ENCODE data around the gene CYP3A5. TPM values are rescaled to one million over a fixed set of nuclear protein-coding genes. Genes with fewer than 3 reads are reported as not detected.
"Not testable (repeated sequence)": the region's sequence is repeated elsewhere in the genome, so short reads cannot be mapped to it uniquely, and the experiment has no call there.

Gene CYP3A5
- total RNA-seq, 1 donor from 2014 or later = not detected

DNA sequence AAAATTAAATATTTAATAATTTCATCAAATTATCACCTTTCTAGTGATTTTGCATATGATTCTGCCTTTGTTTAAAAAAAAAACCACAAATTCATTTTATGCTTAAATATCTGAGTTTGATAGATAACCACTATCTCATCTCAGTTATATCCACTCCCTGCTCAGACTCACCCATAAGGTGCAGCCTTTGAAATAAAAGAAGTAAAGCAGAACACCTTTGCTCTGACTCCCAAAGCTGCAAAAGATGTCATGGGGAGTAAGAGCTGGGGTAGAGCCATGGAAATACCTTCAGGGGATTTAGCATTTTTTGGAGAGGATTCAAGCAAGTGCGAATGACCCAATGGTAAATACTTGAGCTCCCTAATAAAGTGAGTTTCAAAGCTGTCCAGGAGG lies 15.1 kb upstream of the CYP3A5 start:
- ATAC-seq (ENCODE audit: low read depth) (no peak), DNase-seq (no peak)
- CTCF ChIA-PET = no interaction called here
- H3K36me3 Mint-ChIP-seq (ENCODE audit: low read depth) = no peaks in the 10 kb centered on the region
- TF ChIP-seq, protein P1, sequence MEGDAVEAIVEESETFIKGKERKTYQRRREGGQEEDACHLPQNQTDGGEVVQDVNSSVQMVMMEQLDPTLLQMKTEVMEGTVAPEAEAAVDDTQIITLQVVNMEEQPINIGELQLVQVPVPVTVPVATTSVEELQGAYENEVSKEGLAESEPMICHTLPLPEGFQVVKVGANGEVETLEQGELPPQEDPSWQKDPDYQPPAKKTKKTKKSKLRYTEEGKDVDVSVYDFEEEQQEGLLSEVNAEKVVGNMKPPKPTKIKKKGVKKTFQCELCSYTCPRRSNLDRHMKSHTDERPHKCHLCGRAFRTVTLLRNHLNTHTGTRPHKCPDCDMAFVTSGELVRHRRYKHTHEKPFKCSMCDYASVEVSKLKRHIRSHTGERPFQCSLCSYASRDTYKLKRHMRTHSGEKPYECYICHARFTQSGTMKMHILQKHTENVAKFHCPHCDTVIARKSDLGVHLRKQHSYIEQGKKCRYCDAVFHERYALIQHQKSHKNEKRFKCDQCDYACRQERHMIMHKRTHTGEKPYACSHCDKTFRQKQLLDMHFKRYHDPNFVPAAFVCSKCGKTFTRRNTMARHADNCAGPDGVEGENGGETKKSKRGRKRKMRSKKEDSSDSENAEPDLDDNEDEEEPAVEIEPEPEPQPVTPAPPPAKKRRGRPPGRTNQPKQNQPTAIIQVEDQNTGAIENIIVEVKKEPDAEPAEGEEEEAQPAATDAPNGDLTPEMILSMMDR (IDR thresholded peaks at IDR 0.05) = no peak
- intact Hi-C loops (cut with micrococcal nuclease) = no loop called here
- peaks cover 8% of the 10 kb centered on the region for H3K9me3 Mint-ChIP-seq
- H3K27me3 Mint-ChIP-seq = peaks cover 6% of the 10 kb centered on the region
- H3K4me3 Mint-ChIP-seq = no peak overlapping the region
- no peaks in the 10 kb centered on the region for H3K4me1 Mint-ChIP-seq
- POLR2A ChIA-PET = no interaction called here
- no peak overlapping the region for H3K27ac Mint-ChIP-seq

DNA sequence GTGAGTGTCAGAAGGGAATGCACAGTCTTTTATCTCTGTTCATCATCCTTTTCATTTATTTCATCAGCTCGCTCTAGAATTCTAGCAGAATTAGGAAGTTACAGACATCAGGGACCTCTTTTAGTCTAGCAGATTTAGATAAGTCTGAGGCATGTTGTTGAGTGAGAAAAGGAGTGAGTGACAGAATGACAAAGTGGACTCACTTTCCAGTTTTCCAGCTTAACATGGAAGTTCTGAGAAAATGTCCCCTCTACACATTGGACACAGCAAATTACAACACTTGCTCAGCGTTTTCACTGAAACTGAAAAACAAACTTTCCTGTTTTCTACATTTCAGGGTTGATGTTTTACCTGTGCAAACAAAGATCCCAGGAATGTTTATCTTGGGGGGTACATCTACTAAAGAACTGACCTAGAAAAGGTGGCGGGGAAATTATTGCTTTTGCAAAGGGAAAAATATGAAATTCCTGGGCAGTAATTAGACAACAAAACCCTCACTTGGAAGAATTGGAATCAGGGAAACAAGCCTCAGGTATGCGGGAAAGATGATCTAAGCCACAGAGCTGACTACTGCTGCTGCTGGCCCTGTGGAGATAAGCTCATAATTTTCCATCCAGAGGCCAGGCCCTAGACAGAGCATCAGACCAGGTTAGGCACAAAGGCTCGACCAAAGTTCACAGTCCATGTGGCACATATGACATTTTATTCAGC lies 14.6 kb upstream of the CYP3A5 start:
- H3K4me3 Mint-ChIP-seq = no peak overlapping the region
- peaks cover 9% of the 10 kb centered on the region for H3K9me3 Mint-ChIP-seq
- no peak for ATAC-seq (ENCODE audit: low read depth)
- ChIA-PET CTCF (no interaction called here), POLR2A (no interaction called here)
- TF ChIP-seq, protein P1 (IDR thresholded peaks at IDR 0.05) = no peak
- no peak for DNase-seq
- no peak overlapping the region for H3K27ac Mint-ChIP-seq
- H3K36me3 Mint-ChIP-seq (ENCODE audit: low read depth) = no peaks in the 10 kb centered on the region
- peaks cover 6% of the 10 kb centered on the region for H3K27me3 Mint-ChIP-seq
- intact Hi-C loops (cut with micrococcal nuclease) = no loop called here
- no peaks in the 10 kb centered on the region for H3K4me1 Mint-ChIP-seq

DNA sequence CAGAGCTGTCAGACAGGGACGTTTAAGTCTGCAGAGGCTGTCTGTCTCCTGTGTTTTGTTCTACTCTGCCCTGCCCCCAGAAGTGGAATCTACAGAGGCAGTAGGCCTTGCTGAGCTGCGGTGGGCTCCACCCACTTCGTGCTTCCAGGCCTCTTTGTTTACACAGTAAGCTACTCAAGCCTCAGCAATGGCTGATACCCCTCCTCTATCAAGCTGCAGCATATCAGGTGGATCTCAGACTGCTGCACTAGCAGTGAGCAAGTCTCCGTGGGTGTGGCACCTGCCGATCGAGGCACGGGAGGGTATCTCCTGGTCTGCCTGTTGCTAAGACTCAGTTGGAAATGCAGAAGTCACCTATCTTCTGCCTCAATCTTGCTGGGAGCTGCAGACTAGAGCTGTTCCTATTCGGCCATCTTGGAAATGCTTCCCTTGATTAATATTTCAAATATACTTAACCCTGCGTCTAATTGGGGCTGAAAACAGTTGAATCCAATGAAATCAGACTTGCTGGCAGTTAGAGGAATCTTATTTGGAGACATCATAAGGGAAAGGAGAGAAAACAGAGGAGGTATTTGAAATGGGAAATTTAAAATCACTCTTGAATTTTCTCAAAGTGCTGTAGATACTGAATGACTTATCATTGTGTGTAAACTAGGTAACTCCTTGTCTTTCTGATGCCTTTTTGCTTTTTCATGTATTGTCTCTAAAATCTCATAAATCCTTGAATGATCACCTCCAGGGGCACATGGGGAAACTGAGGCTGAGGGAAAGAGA lies 13.8 kb upstream of the CYP3A5 start:
- DNase-seq (no peak), ATAC-seq (ENCODE audit: low read depth) (no peak)
- no peak overlapping the region for H3K4me3 Mint-ChIP-seq
- H3K4me1 Mint-ChIP-seq = no peaks in the 10 kb centered on the region
- H3K9me3 Mint-ChIP-seq = peaks cover 9% of the 10 kb centered on the region
- TF ChIP-seq, protein P1 (IDR thresholded peaks at IDR 0.05) = no peak
- H3K27me3 Mint-ChIP-seq = peaks cover 6% of the 10 kb centered on the region
- ChIA-PET POLR2A (no interaction called here), CTCF (no interaction called here)
- no peak overlapping the region for H3K27ac Mint-ChIP-seq
- no peaks in the 10 kb centered on the region for H3K36me3 Mint-ChIP-seq (ENCODE audit: low read depth)
- intact Hi-C loops (cut with micrococcal nuclease) = no loop called here

DNA sequence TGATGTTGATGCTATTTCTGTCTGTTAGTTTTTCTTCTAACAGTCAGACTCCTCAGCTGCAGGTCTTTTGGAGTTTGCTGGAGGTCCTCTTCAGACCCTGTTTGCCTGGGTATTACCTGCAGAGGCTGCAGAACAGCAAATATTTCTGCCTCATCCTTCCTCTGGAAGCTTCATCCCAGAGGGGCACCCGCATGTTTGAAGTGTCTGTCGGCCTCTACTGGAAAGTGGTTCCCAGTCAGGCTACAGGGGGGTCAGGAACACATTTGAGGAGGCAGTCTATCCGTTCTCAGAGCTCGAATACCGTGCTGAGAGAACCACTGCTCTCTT lies 13.3 kb upstream of the CYP3A5 start:
- ChIA-PET POLR2A (no interaction called here), CTCF (no interaction called here)
- no peak overlapping the region for H3K27ac Mint-ChIP-seq
- H3K27me3 Mint-ChIP-seq = peaks cover 6% of the 10 kb centered on the region
- TF ChIP-seq, protein P1 (IDR thresholded peaks at IDR 0.05) = no peak
- no peak overlapping the region for H3K4me3 Mint-ChIP-seq
- ATAC-seq (ENCODE audit: low read depth) (no peak), DNase-seq (no peak)
- peaks cover 9% of the 10 kb centered on the region for H3K9me3 Mint-ChIP-seq
- H3K36me3 Mint-ChIP-seq (ENCODE audit: low read depth) = no peaks in the 10 kb centered on the region
- H3K4me1 Mint-ChIP-seq = no peaks in the 10 kb centered on the region
- intact Hi-C loops (cut with micrococcal nuclease) = no loop called here

DNA sequence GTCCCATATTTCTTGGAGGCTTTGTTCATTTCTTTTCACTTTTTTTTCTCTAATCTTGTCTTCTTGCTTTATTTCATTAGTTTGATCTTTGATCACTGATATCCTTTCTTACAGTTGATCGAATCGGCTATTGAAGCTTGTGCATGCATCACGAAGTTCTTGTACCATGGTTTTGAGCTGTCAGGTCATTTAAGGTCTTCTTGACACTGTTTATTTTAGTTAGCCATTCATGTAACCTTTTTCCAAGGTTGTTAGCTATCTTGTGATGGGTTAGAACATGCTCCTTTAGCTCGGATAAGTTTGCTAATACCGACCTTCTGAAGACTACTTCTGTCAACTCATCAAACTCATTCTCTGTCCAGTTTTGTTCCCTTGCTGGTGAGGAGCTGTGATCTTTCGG lies 12.8 kb upstream of the CYP3A5 start:
- H3K9me3 Mint-ChIP-seq; H3K36me3 Mint-ChIP-seq (ENCODE audit: low read depth); intact Hi-C loops (cut with micrococcal nuclease); H3K27ac Mint-ChIP-seq; ATAC-seq (ENCODE audit: low read depth); H3K4me3 Mint-ChIP-seq; CTCF ChIA-PET; POLR2A ChIA-PET; H3K4me1 Mint-ChIP-seq; H3K27me3 Mint-ChIP-seq; DNase-seq: not testable (repeated sequence)

DNA sequence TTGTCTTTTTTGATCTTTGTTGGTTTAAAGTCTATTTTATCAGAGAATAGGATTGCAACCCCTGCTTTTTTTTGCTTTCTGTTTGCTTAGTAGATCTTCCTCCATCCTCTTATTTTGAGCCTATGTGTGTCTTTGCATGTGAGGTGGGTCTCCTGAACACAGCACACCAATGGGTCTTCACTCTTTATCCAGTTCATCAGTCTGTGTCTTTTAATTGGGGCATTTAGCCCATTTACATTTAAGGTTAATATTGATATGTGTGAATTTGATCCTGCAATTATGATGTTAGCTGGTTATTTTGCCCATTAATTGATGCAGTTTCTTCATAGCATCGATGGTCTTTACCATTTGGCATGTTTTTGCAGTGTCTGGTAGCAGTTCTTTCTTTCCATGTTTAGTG lies 11.9 kb upstream of the CYP3A5 start:
- H3K4me1 Mint-ChIP-seq; H3K27me3 Mint-ChIP-seq; POLR2A ChIA-PET; H3K4me3 Mint-ChIP-seq; H3K27ac Mint-ChIP-seq; CTCF ChIA-PET; intact Hi-C loops (cut with micrococcal nuclease); H3K36me3 Mint-ChIP-seq (ENCODE audit: low read depth); ATAC-seq (ENCODE audit: low read depth); H3K9me3 Mint-ChIP-seq; DNase-seq: not testable (repeated sequence)

DNA sequence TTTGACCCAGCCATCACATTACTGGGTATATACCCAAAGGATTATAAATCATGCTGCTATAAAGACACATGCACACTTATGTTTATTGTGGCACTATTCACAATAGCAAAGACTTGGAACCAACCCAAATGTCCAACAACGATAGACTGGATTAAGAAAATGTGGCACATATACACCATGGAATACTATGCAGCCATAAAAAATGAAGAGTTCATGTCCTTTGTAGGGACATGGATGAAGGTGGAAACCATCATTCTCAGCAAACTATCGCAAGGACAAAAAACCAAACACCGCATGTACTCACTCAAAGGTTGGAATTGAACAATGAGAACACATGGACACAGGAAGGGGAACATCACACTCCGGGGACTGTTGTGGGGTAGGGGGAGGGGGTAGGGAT lies 11.1 kb upstream of the CYP3A5 start:
- H3K36me3 Mint-ChIP-seq (ENCODE audit: low read depth); H3K4me1 Mint-ChIP-seq; ATAC-seq (ENCODE audit: low read depth); DNase-seq; POLR2A ChIA-PET; H3K4me3 Mint-ChIP-seq; H3K9me3 Mint-ChIP-seq; CTCF ChIA-PET; H3K27me3 Mint-ChIP-seq; H3K27ac Mint-ChIP-seq; intact Hi-C loops (cut with micrococcal nuclease): not testable (repeated sequence)

DNA sequence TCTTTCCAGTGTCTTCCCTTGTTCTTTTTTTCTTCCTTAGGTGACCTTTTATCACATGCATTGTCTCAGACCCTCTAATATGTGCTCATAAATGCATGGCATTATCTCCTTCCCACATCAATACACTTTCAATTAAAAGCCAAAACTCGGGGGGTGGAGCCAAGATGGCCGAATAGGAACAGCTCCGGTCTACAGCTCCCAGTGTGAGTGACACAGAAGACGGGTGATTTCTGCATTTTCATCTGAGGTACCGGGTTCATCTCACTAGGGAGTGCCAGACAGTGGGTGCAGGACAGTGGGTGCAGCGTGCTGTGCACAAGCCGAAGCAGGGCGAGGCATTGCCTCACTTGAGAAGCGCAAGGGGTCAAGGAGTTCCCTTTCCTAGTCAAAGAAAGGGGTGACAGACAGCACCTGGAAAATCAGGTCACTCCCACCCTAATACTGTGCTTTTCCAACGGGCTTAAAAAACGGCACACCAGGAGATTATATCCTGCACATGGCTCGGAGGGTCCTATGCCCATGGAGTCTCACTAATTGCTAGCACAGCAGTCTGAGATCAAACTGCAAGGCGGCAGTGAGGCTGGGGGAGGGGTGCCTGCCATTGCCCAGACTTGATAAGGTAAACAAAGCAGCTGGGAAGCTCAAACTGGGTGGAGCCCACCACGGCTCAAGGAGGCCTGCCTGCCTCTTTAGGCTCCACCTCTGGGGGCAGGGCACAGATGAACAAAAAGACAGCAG lies 6.2 kb upstream of the CYP3A5 start:
- H3K4me3 Mint-ChIP-seq; H3K36me3 Mint-ChIP-seq (ENCODE audit: low read depth); DNase-seq; POLR2A ChIA-PET; ATAC-seq (ENCODE audit: low read depth); CTCF ChIA-PET; intact Hi-C loops (cut with micrococcal nuclease); H3K27me3 Mint-ChIP-seq; H3K9me3 Mint-ChIP-seq; H3K27ac Mint-ChIP-seq; H3K4me1 Mint-ChIP-seq: not testable (repeated sequence)
